22Rv1 (cell line): Measurements from ENCODE around the gene SEMA3E.
"Not testable (repeated sequence)": the region's sequence is repeated elsewhere in the genome, so short reads cannot be mapped to it uniquely, and the experiment has no call there.

ENCODE experiments used
- H3K27ac ChIP-seq: fragments of 450-650 bp; 2 replicates; pipeline ENCODE4 v1.5.1; 2017
- ZFX ChIP-seq: fragments of 450-650 bp; IDR thresholded peaks from 2 replicates; pipeline ENCODE4 v1.6.1; 2017; ENCODE audit warnings: antibody characterized with exemption, borderline replicate concordance
- TF ChIP-seq, protein P1 (sequence below): fragments of 450-650 bp; IDR thresholded peaks from 2 replicates; pipeline ENCODE4 v1.5.1; 2017; ENCODE audit warnings: mild to moderate bottlenecking

Gene SEMA3E

DNA sequence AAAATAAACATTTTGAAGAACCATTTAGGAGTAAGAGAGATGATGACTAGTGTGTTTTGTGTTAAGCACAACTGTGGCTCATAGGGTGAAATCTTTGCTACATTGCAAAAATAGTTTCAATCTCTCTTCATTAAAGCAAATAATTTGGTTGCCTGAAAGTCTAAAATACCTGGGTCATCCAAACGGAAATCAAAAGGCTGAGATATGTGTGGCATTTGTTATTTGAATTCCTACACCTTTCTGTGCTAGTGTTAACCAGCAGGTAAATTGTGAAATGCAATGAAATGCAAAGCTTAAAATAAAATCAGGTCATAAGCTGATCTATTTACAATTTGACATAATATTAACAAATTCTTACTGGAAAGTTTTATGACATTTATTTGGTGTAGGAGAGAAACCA, 40.9 kb upstream of the SEMA3E start:
- H3K27ac ChIP-seq: no peak overlapping the region
- TF ChIP-seq, protein P1, sequence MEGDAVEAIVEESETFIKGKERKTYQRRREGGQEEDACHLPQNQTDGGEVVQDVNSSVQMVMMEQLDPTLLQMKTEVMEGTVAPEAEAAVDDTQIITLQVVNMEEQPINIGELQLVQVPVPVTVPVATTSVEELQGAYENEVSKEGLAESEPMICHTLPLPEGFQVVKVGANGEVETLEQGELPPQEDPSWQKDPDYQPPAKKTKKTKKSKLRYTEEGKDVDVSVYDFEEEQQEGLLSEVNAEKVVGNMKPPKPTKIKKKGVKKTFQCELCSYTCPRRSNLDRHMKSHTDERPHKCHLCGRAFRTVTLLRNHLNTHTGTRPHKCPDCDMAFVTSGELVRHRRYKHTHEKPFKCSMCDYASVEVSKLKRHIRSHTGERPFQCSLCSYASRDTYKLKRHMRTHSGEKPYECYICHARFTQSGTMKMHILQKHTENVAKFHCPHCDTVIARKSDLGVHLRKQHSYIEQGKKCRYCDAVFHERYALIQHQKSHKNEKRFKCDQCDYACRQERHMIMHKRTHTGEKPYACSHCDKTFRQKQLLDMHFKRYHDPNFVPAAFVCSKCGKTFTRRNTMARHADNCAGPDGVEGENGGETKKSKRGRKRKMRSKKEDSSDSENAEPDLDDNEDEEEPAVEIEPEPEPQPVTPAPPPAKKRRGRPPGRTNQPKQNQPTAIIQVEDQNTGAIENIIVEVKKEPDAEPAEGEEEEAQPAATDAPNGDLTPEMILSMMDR: no peak
- no peak for TF ChIP-seq ZFX

DNA sequence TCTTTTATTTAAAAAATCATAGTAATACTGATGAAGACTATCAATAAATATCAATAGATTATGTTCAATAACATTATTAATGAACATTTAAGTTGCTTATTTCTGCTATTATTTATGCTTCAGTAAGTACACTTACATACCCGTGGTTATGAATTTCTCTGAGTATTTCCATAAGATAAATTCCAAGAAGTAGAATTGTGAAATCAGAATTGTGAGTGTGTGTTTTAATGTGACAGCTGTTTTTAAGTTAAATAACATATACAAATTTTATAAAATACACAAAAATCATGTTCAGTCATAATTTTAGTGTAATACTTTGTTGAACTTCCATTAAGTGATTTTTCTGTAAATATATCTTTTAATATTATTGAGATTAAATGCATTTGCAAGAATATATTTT, 37.5 kb upstream of the SEMA3E start:
- H3K27ac ChIP-seq: no peak overlapping the region
- TF ChIP-seq ZFX: no peak
- TF ChIP-seq, protein P1: no peak

DNA sequence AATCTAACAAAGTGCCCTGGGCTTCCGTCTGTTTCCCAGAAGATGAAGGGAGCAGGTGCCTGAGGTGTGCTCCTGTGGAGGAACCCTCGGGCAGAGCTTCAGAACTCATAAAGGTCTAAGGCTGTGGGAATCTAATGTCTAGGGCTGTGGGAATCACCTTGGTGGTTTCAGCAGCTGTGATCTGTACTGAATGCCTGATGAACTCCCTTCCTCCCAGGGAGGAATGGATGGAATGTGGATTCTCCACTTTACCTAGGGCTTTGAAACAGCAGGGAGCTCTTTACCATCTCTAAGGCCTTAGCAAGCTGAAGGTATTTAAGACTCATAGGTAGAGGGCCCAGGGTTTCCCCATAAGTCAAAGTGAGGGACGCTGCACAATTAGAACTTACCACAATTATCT, 36.0 kb upstream of the SEMA3E start:
- TF ChIP-seq ZFX: no peak
- TF ChIP-seq, protein P1: no peak
- no peak overlapping the region for H3K27ac ChIP-seq

DNA sequence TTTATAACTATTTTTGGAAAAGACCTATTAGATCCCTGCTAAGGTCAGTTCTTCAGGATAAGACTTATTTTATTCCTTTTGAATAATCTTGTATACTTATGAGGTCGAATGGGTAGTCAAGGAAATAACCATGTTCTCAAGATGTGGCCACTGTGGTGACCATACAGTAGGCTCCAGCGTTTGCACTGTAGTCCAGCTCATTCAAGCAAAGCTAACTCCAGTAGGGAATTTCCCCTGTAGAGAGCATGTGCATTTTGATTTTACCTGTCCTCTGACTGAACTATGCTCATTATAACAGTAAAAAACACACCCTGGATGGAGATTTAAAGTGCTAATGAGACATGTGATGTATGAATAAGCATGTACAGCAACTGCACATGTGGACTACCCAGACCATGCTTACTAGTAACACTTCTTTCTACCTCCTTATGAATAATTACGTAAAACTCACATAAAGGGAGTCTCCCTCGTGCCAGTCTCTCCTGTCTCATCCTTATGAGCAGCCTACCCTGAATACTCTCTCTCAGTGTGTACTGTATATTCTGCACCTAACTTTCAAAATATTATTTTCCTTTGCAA, 32.4 kb upstream of the SEMA3E start:
- TF ChIP-seq, protein P1: no peak
- no peak for TF ChIP-seq ZFX
- no peak overlapping the region for H3K27ac ChIP-seq

DNA sequence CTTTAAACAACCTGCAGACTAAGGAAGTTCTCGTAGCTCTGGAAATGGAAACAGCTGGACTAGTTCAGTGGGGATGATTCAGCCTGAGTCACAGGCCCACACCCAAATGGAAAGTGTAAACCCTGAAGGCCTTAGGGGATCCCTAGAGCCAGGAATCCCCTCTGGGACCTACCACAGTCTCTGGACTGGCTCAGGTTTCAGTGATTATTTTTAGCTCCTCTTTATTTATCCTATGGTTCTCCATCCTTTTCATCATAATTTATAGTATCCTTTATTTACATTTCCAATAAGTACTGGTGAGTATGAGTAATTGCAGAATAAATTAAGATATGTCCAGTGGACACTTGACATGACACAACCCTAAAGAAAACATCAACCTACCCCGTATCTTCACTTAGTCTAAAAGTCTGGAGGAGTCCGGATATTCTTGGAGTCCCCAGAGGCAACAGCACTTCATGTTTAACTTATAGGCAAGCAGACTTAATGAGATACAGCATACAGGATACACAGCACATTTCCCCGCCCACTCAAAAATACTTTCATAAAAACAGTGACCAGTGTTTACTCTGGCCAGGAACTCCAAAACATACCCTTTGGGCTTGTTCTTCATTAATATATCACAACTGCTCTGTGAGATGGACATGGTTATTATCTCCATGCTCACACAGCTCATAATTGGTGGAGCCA, 28.4 kb upstream of the SEMA3E start:
- TF ChIP-seq ZFX: no peak
- TF ChIP-seq, protein P1: no peak
- 0 out of 2 replicates have a peak overlapping the region, but pooled peaks have one; percentile 0 for H3K27ac ChIP-seq

DNA sequence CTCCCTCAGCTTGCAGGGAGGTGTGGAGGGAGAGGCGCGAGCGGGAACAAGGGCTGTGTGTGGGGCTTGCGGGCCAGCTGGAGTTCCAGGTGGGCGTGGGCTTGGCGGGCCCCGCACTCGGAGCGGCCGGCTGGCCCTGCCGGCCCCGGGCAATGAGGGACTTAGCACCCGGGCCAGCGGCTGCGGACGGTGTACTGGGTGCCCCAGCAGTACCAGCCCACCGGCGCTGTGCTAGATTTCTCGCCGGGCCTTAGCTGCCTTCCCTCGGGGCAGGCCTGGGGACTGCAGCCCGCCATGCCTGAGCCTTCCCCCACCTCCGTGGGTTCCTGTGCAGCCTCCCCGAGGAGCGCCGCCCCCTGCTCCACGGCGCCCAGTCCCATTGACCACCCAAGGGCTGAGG, 24.4 kb upstream of the SEMA3E start:
- H3K27ac ChIP-seq: not testable (repeated sequence)

DNA sequence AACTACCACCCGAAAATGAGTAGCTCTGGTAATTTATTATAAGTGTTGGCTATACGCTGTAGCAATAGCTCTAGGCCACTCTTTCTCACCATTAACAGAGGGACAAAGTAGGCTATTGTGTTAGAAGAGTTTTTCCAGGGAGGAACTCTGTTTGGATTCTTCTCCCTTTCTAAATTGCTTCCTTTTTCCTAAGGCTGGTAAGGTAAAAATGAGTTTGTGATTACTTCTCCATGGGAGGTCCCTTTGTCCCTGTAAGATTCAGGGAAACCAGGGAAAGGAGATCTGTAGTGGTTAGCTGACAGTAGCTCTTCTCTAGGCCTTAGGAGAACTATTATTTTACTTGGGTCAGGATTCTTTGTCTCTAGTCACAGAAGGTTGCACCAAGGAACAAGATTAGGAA, 23.2 kb upstream of the SEMA3E start:
- no peak overlapping the region for H3K27ac ChIP-seq

More for the DNA sequence above, 23.2 kb upstream of the SEMA3E start:
- no peak for TF ChIP-seq ZFX
- TF ChIP-seq, protein P1: no peak
